Measurements from ENCODE around the gene FAM118A.

DNA sequence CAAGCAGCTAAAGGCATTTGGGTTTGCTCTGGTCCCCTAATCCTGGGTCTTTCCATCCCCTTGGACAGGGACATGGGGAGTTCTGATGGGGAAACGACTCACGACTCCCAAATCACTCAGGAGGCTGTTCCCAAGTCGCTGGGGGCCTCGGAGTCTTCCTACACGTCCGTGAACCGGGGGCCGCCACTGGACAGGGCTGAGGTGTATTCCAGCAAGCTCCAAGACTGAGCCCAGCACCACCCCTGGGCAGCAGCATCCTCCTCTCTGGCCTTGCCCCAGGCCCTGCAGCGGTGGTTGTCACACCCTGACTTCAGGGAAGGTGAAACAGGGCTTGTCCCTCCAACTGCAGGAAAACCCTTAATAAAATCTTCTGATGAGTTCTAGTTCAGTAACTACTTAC is 14.2 kb upstream of the FAM118A start:
- TF ChIP-seq SUZ12 (IDR thresholded peaks at IDR 0.05; ENCODE audit: low read length) (no peak), TAF1 (IDR thresholded peaks at IDR 0.05; ENCODE audit: low read depth, low read length) (no peak), SP2 (IDR thresholded peaks at IDR 0.05; ENCODE audit: low read length) (no peak), SRF (IDR thresholded peaks at IDR 0.05; ENCODE audit: low read depth, low read length) (no peak), POLR2AphosphoS5 (IDR thresholded peaks at IDR 0.05; ENCODE audit: low read depth, low read length) (no peak), POLR2A (IDR thresholded peaks at IDR 0.05; ENCODE audit: control extremely low read depth in 1 of 2, low read depth in 2 of 2, low read length in 2 of 2) (no peak), EZH2 (IDR thresholded peaks at IDR 0.05; ENCODE audit: low read depth, low read length, severe bottlenecking) (no peak), JUND (IDR thresholded peaks at IDR 0.05; ENCODE audit: low read length) (no peak), EP300 (IDR thresholded peaks at IDR 0.05; ENCODE audit: borderline replicate concordance in 1 of 2, low read depth in 2 of 2, low read length in 2 of 2) (no peak), FOSL1 (IDR thresholded peaks at IDR 0.05; ENCODE audit: insufficient read depth, low read depth, low read length) (no peak), ZNF274 (IDR thresholded peaks at IDR 0.05; ENCODE audit: borderline replicate concordance, extremely low read depth, low read length) (no peak), MAFK (IDR thresholded peaks at IDR 0.05; ENCODE audit: low read depth, low read length) (no peak), SIRT6 (IDR thresholded peaks at IDR 0.05; ENCODE audit: low read length) (no peak)
- TF ChIP-seq, protein P1, sequence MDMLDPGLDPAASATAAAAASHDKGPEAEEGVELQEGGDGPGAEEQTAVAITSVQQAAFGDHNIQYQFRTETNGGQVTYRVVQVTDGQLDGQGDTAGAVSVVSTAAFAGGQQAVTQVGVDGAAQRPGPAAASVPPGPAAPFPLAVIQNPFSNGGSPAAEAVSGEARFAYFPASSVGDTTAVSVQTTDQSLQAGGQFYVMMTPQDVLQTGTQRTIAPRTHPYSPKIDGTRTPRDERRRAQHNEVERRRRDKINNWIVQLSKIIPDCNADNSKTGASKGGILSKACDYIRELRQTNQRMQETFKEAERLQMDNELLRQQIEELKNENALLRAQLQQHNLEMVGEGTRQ (IDR thresholded peaks at IDR 0.05; ENCODE audit: low read length) = no peak
